Measurements from ENCODE around the gene TMEM134. TPM values are rescaled to one million over a fixed set of nuclear protein-coding genes. Genes with fewer than 3 reads are reported as not detected.

Gene TMEM134
- total and polyA plus RNA-seq, 9 of the 15 experiments (the other 6 are each of a cell fraction or from before 2014, with no cell fraction given), result 0.63 to 48.4 (median 10.7) TPM

GRCh38 chr11:67508486-67509121, 39.6 kb upstream of the TMEM134 start (continued):
- TF ChIP-seq ZNF518B (CRISPR knock-in tag; IDR thresholded peaks at IDR 0.05) (no peak), RNF2 (IDR thresholded peaks at IDR 0.05) (no peak), SREBF2 (CRISPR knock-in tag; IDR thresholded peaks at IDR 0.05) (no peak), HMG20B (CRISPR knock-in tag; IDR thresholded peaks at IDR 0.05) (no peak), SPI1 (IDR thresholded peaks at IDR 0.05; ENCODE audit: borderline replicate concordance, low read depth, low read length) (no peak), TSHZ1 (CRISPR knock-in tag; IDR thresholded peaks at IDR 0.05) (no peak), ATF7 (IDR thresholded peaks at IDR 0.05) (peak; percentile 97), BCL6 (CRISPR knock-in tag; IDR thresholded peaks at IDR 0.05) (no peak), RBM17 (IDR thresholded peaks at IDR 0.05; ENCODE audit: borderline replicate concordance, low read depth, low read length) (no peak), CUX1 (CRISPR knock-in tag; IDR thresholded peaks at IDR 0.05) (no peak), SUPT5H (IDR thresholded peaks at IDR 0.05) (peak; percentile 74), XRCC4 (IDR thresholded peaks at IDR 0.05; ENCODE audit: extremely low read depth, insufficient read depth, insufficient read length) (no peak), HOMEZ (CRISPR knock-in tag; IDR thresholded peaks at IDR 0.05) (no peak), KAT7 (CRISPR knock-in tag; IDR thresholded peaks at IDR 0.05; ENCODE audit: borderline replicate concordance) (no peak; the same call in 1 of the 2 replicates)

Data from K562 (cell line).